DMS53 (cell line): ENCODE data around the gene IFNG.

Experiments
- DNase-seq: peaks from one replicate; lab custom pipeline; 2025; lab: John Stamatoyannopoulos, UW

The IFNG gene

DNA sequence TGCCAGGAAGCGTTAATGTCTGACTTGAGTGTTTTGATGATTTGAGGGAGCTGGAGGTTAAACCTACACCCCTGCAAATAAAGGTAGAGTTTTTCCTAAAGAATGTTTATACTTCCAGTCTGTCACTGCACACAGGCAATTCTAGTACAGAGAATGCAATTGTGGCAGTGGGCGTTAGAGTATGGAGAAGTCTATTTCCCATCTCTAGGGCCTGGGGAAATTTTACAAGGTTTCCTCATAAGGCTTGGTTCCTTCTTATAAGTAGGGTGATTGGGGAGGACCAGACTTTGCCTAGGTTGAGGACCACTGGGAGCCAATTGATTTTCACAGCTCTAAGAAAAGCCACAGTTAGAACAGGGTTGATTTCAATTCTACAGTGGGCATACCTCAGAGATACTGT is 44.3 kb downstream of the IFNG start:
- no peak for DNase-seq

DNA sequence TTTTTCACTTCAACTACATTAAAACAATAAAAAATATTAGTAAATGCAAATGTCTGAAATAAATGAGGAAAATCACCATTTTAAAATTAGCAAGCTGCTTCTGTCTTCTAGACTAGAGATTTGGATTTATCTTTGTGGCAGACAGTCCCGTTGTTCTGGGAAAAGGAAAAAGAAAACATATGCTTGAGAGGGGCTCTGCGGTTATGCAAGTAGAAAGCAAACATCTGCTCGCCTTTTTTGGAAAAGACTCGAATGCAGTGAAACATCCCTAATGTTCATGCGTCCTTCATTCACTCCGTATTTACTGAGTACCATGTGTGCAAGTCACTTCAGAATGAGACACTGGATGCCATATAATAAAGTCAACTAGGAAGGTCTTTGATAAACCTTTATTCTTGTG is 44.9 kb downstream of the IFNG start:
- no peak for DNase-seq

DNA sequence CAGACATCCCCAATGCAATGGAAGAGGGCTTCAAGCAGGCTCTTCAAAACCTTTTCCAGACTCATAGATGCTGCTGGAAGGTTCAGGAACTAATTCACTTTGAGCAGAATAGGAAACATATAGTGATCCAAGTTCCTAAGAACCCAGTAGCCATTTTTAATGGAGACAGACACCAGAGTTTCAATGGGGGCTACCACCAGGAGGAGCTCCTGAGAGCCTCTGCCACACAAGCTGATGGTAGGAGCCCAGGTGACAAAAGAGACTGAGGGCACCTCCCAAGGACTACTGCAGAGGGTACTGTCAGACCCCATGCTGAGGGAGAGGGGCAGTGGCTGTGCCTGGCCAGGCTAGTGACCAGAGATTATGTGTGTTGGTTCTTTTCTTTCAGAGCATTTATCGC is 45.9 kb downstream of the IFNG start:
- peak; percentile 72 for DNase-seq

DNA sequence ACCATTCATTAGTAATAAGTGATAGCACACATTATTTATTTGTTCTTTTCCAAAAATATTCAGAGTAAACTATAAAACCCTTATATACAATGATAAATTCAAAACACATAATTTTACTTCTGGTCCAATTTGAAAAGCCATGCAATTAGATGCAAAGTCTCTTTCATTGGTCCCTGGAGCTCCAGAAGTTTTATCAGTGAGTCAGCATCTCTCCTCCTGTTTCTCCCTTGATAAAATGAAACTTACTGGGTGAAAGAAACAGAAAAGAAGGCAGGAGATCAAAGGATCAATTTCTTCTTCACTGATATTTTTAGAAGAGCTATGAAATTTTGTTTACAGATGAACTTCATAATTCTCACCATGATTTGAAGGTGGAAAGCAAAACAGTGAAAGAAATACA is 47.5 kb downstream of the IFNG start:
- DNase-seq = peak; percentile 15

DNA sequence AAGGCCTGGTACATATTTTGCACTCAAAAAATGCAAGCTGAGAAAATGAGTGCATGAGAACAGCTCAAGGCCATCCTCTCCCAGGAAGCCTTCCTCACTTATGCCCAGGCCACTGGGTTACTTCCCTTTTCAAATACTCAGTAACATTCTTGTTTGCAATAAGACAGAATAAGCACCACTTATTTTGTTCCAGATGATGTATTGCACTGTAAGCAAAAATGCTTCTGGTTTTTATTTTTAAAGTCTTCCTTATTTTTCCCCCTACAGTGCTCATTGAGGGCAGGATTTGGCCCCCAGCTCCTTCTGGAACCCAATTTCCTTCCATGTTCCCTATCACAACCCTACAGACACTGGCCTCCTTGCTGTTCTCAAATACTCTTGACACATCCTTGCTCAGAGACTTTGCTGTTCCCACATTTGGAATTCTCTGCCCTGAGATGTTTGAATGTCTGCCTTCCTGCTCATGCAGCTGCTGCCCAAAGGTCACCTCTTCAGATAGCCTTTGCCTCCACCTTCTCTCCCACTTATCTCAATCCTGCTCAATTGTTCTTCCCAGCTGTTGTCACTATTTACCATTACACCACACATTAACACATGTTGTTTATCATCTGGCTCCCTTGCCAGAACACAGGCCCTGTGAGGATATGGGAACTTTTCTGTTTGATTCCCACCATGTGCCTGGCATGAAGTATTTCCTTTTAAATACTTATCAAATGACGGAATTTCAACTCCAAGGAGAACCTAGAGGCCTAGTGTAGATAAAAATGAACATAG is 49.9 kb downstream of the IFNG start:
- peak; percentile 94 for DNase-seq

DNA sequence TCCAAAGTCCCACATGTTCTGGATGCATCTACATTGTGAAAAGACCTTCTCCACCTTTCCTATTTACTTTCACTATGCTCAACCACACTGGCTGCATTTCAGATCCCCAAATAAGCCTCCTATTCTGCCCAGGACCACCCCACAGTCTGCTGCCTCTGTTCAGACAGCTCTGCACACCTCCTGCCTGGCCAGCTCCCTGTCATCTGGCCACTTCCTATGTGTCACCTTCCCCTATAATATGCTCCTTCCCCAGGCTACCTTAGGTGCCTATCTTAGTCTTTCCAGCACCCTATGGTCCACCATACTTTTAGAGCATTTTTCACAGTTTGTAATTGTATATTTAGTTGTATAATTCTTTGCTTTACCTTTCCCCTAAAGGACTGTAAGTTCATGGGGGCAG is 50.5 kb downstream of the IFNG start:
- DNase-seq = peak; percentile 51

DNA sequence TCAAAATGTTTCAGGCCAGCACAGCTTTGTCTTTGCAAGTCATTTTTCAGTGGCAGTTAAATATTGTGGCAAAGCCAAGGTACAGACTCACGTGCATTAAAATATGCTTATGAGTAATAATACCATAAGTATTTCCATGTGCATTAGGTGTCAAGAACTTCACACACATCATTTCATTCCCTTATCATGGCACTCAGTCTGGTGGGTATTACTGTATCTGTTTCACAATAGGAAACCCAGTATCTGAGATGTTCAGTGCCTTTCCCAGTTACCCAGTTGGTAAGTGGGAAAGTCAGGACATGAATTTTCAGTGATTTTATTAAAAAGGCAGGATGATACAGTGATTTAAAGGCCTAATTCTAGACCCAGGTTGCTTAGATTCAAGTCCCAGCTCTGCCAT is 52.9 kb downstream of the IFNG start:
- no peak for DNase-seq

DNA sequence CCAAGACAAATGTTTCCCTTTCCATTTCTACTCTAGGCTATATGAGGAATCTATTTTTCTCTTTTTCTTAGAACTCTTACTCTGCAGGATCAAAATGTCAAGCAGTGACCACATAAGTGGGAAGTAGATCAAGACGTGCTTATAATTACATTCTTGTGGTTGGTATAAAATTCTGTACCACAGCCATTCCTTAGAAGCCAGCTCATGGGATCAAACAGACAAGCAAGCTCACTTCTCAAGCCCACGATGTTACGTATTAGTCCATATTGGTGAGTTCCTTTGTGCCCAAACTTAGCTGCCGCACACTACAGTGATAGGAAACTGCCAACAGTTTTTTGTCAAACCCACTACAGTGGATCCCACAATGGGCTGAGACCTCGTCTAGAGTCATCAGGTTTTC is 53.4 kb downstream of the IFNG start:
- DNase-seq = no peak
